ENCODE measurements around the gene KDM5B. TPM values are rescaled to one million over a fixed set of nuclear protein-coding genes. Genes with fewer than 3 reads are reported as not detected.

KDM5B gene
- total RNA-seq, 1 experiment from 2014 or later: 44.6 TPM

- H3K9ac ChIP-seq (ENCODE audit: low read length): no peak overlapping the region
- no peaks in the 10 kb centered on the region; the same call in 1 of the 2 replicates for H3K27me3 ChIP-seq (ENCODE audit: insufficient read depth, low read length)
- peaks cover 0 to 7% of the 10 kb centered on the region in 2 experiments; a peak in 1 of 4 replicates for H3K4me1 ChIP-seq (ENCODE audit: control insufficient read depth in 1 of 2, insufficient read depth in 2 of 2, low read length in 2 of 2)
- no peaks in the 10 kb centered on the region for H3K36me3 ChIP-seq (ENCODE audit: control insufficient read depth in 1 of 2, insufficient read depth in 2 of 2, low read length in 2 of 2)
- no peaks in the 10 kb centered on the region for H3K9me2 ChIP-seq (ENCODE audit: insufficient read depth)
- H3K9me3 ChIP-seq (ENCODE audit: control insufficient read depth in 1 of 2, insufficient read depth in 1 of 2, low read depth in 1 of 2, low read length in 2 of 2): no peaks in the 10 kb centered on the region
- intact Hi-C loops (cut with micrococcal nuclease): no loop called here
- BruUV-seq (replicated peaks): no TSS peak
- POLR2A ChIA-PET: no interaction called here
- no peaks in the 10 kb centered on the region for H3K79me2 ChIP-seq (ENCODE audit: insufficient read depth, low read length)
- H2AFZ ChIP-seq (ENCODE audit: low read depth, low read length, poor library complexity, severe bottlenecking): peak overlapping the region; percentile 48
- ATAC-seq (no peak), DNase-seq (ENCODE audit: low read depth, low spot score) (no peak)
- RAD21 ChIA-PET (ENCODE audit: low non-redundant PET in 1 of 2, low total read pairs in 2 of 2, uncharacterized antibody in 2 of 2, unreplicated experiment in 2 of 2): no interaction called here
- no peak for TF ChIP-seq ZFX (IDR thresholded peaks at IDR 0.05)
- TF ChIP-seq EGR1 (IDR thresholded peaks at IDR 0.05; ENCODE audit: low read depth): no peak
- no peak for TF ChIP-seq JUND (IDR thresholded peaks at IDR 0.05)
- no peak for TF ChIP-seq EZH2 (IDR thresholded peaks at IDR 0.05)
- TF ChIP-seq EZH2phosphoT487 (IDR thresholded peaks at IDR 0.05; ENCODE audit: borderline replicate concordance): no peak
- TF ChIP-seq SP1 (IDR thresholded peaks at IDR 0.05; ENCODE audit: low read depth): no peak
- TF ChIP-seq REST (IDR thresholded peaks at IDR 0.05; ENCODE audit: low read depth): no peak
- TF ChIP-seq ELF1 (IDR thresholded peaks at IDR 0.05; ENCODE audit: borderline replicate concordance, low read depth): no peak
- no peak for TF ChIP-seq RAD21 (IDR thresholded peaks at IDR 0.05; ENCODE audit: low read depth)
- CTCF ChIA-PET: no interaction called here
- H3K27ac ChIP-seq (ENCODE audit: low read depth, low read length): no peak overlapping the region
- no peaks in the 10 kb centered on the region for H4K20me1 ChIP-seq (ENCODE audit: insufficient read depth)
- H3K4me2 ChIP-seq (ENCODE audit: low read length): peak overlapping the region; percentile 2; the same call in 1 of the 2 replicates
- H3K4me3 ChIP-seq (replicated peaks in 1 of 2; ENCODE audit: low read depth in 1 of 2, low read length in 2 of 2): no peak overlapping the region
Measured at GRCh38 chr1:202821467-202821866, 13.2 kb upstream of the KDM5B start.

Data from HCT116 (cell line).